HG02642 (cell line): ENCODE data around the gene EFNA2.
"Not testable (repeated sequence)": the region's sequence is repeated elsewhere in the genome, so short reads cannot be mapped to it uniquely, and the experiment has no call there.

Source experiments
- ATAC-seq: cut with Tn5 transposase; IDR thresholded peaks from one replicate; pipeline ENCODE4 v1.9.1; 2021; ENCODE audit warnings: mild to moderate bottlenecking; ENCODE audit not compliant: unreplicated experiment, poor library complexity

The EFNA2 gene

GRCh38 chr19:1293782-1294604 is 8.3 kb downstream of the EFNA2 start:
- ATAC-seq, result no peak

- ATAC-seq, result no peak
Observed at GRCh38 chr19:1294688-1295087, 9.0 kb downstream of the EFNA2 start.

GRCh38 chr19:1295169-1296012 is 9.7 kb downstream of the EFNA2 start:
- ATAC-seq, result no peak

- ATAC-seq, result no peak
Observed at GRCh38 chr19:1296078-1296477, 10.4 kb downstream of the EFNA2 start.

GRCh38 chr19:1296575-1297271 is 11.1 kb downstream of the EFNA2 start:
- no peak for ATAC-seq

- no peak for ATAC-seq
Observed at GRCh38 chr19:1298235-1298634, 12.6 kb downstream of the EFNA2 start.

- no peak for ATAC-seq
Observed at GRCh38 chr19:1299801-1300200, 14.1 kb downstream of the EFNA2 start.

GRCh38 chr19:1300744-1301490 is 15.2 kb downstream of the EFNA2 start:
- ATAC-seq, result no peak

- ATAC-seq, result no peak
Observed at GRCh38 chr19:1302533-1303239, 17.0 kb downstream of the EFNA2 start.

GRCh38 chr19:1304197-1304924 is 18.7 kb downstream of the EFNA2 start:
- no peak for ATAC-seq

GRCh38 chr19:1305354-1305753 is 19.7 kb downstream of the EFNA2 start:
- not testable (repeated sequence) for ATAC-seq

- ATAC-seq, result no peak
Observed at GRCh38 chr19:1307320-1307719, 21.6 kb downstream of the EFNA2 start.

- ATAC-seq, result no peak
Observed at GRCh38 chr19:1307755-1308303, 22.2 kb downstream of the EFNA2 start.

- ATAC-seq, result no peak
Observed at GRCh38 chr19:1308718-1309117, 23.0 kb downstream of the EFNA2 start.

- no peak for ATAC-seq
Observed at GRCh38 chr19:1309977-1310852, 24.5 kb downstream of the EFNA2 start.

GRCh38 chr19:1310853-1311180 is 25.1 kb downstream of the EFNA2 start:
- ATAC-seq, result no peak

GRCh38 chr19:1311543-1312091 is 25.9 kb downstream of the EFNA2 start:
- ATAC-seq, result no peak
